ENCODE data around the gene KIAA1671.

KIAA1671 gene

DNA sequence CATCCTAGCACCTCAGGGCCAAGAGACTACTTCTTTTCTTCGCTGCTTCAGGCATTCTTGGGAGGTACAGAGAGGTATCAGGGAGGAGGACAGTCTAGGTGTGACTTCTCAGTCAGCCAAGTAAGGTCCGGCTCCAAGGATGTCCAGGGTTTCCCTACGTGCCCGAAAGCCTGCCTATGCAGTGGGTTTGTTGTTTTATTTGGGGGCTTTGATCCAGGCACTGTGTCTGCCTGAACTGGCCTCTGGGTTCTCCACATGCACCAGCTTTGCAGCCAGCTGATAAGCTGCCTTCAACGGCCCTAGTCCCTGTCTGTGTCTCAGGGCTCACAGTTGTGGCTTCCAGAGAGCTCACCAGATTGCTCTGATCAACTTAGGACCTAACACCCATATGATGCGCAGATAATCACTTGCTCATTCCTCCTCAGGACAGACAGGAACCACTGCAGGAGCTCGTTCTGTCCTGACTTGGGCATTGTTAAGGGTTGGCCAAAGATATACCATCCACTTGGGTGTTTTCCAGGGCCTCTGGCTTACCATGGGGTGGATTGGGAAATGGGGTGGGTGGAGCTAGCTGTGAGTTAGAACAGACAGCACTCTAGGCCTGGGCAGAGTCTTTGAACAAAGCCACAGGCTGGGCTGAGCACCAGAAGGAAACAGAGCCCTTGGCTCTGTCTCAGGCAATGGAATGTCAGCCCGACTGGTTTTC is 201.6 kb downstream of the KIAA1671 start:
- DNase-seq = no peak

DNA sequence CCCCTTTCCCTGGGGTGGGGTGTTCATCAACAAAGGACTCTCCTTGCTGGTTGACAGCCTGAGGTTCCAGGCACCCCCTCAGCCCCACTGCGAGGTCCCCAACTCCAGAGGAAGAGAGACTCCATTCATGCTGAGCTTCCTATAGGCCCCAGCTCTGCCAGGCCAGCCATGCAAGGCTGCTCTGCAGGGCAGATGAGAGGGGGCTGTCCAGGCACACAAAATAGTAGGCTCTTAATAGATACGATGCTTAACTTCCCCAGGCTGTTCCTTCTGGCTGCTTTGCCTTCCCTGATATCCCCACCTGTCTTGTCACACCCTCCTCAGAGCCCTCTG is 202.1 kb downstream of the KIAA1671 start:
- DNase-seq = no peak

DNA sequence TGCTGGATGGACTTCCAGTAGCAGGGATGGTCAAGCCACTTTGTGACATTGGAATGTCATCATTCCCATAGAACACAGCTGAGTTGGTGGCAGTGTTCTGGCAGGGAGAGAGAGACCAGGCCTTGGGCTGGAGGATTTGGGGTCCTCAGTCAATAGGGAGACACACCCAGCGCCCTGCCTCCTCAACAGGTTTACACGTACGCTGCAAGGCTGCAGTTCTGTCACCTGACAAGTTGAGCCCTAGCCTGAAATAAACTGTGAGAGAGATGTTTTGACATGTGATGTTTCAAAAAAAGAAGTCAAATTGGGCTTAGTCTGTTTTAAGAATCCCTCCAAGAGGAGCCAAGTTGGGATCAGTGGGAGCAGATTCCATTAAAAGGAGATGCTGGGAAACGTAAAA is 204.2 kb downstream of the KIAA1671 start:
- DNase-seq = no peak

DNA sequence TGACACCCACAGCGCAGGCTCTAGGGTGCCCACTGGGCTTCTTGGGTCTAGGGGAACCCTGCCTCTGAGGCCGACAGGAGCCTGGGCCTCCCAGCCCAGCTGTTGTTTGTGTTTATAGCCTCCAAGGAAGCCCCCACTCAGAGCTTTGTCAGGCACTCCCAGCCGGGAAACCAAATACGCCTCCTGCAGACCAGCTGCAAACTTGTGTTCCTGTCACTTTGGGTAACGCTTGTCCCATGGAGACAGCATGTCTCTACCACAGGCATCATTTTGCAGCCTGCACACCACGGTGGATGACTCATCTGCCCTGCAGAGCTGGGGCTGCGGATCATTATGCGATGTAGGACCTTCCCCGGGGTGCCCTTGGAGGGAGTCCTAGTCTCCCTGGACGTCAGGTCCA is 206.5 kb downstream of the KIAA1671 start:
- no peak for DNase-seq

DNA sequence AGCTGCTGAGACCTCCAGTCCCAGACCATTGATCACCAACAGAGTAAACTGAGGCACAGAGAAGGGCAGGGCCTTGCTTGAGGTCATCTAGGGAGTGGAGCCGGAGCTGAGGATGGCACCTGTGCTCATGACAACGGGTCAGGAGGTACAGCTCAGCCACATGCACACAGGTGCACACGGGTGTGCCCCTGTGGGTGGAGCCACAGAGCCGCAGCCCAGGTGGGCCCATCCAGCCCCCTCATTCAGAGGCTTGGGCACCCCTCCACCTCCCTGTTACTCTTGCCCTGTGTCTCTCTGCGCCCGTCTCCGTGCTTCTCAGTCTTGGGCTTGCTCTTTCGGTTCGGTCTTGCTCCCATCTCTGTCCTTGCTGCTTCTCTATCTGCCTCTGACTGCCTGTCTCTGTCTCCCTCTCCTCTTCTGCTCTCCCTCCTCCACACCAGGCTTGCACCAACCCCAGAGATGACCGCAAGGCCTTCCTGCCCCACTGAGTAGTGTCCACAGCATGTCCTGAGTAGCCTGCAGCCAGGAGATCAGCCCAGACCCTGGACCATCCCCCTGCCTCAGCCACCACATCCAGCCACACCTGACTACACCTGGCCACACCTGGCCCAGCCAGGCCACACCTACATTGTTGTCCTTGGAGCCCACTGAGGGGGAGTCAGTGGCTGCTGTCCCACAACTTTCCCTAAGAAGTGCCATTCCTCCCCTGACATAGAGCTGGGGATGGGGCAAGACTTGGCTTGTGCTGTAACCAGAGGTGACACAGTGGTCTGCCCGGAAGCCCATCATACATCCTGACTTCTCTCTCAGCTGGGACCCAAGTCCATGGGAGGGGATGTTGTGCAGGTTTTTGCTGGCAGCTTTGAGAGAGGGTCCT is 207.8 kb downstream of the KIAA1671 start:
- DNase-seq = no peak

DNA sequence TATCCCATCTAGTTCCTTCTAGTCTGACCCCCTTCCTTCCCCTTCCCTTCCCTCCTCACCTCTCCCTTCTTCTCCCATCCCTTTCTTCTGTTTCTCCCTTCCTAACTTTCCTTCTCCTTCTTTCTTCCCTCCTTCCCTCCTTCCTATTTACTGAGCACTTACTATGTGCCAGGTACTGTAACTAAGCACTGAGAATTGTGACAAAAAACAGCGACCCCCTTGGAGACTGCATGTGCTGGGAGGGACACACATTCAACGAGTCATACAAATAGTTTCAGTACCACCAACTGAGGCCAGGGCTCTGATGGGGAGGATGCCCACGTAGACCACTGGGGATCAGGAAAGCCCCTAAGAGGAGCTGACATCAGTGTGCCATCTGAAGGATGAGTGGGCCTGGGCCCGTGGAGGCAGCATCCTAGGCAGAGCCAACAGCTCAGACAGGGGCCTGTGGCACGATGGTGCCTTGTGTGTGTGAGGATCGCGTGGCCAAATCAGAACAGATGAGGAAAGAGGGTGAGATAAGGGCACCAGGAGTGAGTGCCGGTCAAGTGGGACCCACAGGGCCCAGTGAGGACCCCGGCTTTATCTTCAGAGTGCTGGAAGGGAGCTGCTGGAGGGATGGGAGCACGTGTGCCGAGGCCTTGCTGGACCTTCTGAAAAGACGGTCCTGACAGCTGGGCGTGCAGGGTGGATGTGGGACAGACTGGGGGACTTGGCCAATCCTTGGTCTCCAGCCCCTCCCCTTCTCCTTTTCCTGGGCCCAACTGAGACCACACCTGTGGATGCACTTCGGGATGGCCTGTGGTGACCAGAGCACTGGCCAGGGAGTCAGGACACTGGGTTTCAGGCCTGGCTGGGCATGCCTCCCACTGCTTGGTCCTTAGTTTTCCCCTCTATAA is 208.8 kb downstream of the KIAA1671 start:
- no peak for DNase-seq

DNA sequence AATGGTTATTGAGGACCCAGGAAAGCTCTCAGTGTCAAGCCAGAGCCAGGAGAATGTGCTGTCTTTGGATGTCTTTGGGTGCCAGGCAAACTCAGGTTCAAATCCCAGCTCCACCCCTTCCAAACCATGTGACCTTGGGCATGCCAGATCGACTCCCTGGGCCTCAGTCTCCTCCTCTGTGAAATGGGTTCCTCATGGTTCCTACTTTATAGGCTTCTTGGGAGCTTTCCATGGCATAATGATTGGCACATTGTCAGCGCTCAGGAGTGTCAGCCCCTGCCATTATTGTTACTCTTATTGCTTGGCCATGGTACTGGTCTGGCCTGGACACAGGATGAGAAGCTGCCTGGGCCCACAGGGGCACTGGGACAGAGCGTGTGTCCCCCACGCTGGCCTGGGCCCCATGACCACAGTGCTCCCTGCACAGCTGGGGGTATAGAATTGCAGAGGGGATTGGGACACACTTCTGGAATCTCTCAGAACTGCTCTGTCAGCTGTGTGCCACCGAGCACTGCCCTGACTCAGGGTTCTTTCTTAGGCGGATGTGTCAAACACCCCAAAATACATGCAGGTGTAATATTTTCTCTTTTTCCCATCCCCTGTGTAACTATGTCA is 209.5 kb downstream of the KIAA1671 start:
- DNase-seq = no peak

DNA sequence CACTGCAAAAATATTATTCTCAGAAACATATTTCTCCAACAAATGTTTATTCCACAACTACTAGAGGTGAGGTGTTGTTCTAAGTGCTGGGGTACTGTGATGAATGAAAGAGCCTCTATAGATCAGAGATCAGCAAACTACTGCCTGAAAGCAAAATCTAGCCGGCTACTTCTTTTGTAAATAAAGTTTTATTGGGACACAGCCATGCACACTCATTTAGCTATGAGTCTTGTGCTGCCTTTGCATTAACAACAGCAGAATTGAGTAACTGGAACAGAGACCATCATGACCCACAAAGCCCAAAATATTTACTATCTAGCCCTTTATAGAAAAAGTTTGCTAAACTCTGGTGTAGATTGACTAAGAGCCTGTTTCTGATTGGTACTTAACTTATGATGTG is 210.0 kb downstream of the KIAA1671 start:
- no peak for DNase-seq

DNA sequence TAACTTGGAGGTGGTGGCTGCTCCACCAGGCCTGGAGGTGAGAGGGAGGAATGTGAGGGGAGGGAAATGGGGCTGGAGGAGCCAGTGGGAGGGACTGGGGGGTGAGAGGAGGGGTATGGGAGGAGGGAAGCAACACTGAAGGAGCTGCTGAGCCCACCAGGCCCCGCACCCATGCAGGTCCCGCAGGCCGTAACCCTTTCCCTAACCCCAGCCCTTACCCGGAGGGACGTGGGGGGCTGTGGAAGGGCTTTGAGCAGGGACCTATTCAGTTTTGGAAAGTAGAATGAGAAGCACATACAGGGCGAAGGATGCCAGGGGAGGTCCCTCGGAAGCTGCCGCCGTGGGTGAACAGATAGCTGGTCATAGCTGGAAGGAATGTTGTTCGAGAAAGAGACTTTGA is 213.3 kb downstream of the KIAA1671 start:
- DNase-seq = no peak

DNA sequence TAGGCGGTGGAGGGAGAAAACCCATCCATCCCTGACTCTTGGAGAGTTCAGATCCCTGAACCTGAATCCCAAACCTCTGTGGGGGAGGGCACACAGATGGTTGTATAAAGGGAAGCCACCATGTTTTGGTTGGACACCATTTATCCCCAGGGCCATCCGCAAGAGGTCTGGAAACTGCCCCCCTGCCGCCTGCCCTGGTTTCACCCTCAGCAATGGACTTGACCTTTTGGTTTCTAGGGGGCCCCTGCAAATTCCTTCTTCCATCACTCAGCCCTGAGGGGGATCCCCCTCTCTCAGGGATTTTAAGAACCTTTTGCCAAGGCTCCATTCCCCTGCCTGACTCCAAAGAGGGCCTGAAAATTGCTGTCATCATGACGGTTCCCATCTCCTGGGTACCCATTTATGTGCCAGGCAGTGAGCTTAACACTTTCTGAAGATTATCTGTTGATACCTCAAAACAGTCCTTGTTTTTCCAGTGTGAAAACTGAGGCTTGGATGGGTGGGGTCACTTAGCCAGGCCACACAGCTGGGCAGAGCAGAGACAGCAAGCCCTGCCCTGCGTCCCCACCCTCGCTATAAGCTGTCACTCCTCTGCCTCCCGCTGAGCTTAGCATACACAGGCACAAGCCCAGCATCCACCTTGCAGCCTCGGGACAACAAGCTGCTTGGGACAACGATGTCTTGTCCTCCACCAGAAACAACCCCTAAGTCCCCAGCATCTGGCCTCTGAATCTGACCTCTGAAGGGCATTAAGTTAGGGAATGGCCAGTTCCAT is 213.9 kb downstream of the KIAA1671 start:
- no peak for DNase-seq

DNA sequence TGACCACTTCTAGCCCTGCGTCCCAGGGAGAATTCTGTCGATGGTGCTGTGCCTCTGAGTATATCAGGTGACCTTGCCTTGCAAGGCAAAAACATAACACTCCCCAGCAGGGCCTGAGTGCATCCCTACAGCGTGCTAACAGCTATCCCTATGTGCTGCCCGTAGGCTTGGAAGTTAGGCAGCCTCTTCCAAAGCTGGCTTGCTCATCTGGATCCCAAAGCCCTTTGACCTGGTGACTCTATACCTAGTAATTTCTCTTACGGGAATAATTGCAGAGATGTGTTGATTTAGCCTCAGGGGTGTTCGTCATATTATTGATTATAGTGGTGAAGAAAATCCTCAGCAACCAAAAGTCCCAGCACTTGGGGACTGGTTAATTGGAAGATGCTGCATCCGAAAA is 214.6 kb downstream of the KIAA1671 start:
- no peak for DNase-seq

DNA sequence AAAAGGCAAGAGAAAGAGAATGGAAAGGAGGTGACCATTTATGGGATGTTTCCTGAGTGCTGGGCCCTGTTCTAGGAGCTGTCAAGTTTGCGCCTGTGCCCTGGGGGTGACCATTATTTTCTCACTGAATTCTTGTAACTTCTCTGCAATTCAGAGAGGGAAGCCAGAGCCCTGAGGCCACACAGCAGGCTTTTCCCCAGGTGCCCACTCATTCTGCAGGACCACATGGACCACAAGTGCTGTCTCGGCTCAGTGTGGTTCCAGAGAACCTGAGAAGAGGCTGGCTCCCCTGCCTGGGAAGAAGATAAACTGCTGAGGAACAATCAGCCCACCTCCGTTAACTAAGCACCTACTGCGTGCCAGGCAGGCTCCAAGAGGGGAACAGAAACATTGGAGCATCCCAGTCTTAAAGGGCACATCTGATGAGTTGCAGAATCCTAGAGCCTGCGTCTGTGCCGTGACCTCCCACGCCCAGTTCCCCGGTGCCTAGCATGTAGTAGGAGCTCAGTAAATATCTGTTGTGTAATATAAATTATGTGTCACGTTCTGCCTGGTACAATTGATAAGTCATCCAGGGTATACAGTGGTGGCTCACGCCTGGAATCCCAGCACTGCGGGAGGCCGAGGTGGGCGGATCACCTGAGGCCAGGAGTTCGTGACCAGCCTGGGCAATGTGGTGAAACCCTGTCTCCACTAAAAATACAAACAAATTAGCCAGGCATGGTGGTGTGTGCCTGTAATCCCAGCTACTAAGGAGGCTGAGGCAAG is 215.5 kb downstream of the KIAA1671 start:
- DNase-seq = no peak

DNA sequence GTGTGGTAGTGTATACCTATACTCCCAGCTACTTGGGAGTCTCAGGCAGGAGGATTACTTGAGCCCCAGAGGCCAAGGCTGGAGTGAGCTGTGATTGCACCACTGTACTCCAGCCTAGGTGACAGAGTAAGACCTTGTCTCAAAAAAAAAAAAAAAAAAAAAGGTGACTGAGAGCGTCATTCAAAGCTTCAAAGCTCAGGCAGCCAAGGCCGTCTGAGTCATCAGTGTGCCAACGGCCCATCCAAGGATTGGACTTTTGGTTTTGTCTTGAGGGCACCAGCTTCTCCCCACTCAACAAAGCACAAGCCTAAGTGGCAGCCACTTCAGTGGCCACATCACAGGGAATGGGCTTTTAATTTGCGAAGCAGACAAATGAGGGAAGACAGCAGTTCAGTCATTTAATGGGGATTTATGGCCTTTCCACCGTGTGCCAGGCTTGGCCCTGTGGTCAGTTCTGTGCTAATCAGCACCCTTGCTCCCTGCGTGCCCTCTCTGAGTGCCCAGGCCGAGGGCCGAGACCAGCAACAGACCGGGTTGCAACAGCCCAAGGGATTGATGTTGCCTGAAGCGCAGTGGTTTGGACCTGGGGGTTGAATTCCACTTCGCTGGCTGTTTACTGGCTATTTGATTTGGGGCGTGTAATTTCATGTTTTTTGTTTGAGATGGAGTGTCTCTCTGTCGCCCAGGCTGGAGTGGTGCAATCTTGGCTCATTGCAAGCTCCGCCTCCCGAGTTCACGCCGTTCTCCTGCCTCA is 216.9 kb downstream of the KIAA1671 start:
- DNase-seq = no peak

DNA sequence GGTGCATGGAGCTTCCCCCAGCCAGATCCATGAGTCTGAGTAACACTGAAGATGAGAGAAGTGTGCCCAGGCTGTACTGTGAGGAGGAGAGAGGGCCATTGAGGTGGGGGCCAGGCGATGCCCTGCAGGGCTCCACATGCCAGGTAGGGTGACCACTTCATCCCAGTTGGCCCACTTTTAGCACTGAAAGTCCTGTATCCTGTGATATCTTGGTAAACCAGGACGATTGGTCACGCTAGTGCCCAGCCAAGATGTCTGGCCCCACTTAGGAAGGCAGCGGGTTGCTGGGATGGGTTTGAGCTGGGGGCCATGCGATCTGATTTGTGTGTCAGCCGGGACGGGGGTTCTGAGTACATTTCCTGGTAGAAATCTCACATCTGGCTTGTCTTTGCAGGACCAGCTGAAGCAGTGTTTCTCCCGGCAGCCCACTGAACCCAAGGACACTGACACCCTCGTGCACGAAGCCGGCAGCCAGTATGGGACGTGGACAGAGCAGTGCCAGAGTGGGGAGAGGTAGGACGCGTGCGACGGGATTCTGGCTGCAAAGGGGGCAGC is 218.0 kb downstream of the KIAA1671 start:
- DNase-seq = no peak

DNA sequence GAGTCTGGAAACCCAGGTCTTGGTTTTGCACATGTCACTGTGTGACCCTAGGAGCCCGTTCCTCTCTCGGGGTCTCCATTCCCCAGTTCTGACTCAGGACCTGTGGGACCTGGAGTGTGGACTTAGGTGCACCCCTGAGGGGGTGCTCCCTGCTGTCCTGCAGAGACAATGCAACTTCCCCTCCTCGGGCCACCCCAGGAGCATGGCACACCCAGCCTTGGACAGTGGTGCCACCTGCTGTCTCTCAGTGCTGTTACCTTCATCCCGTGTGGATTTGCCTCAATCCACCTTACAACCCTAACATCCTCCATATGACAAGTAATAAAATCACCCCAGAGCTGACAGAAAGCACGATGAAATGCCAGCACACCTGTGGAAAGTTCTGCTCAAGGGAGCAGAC is 219.6 kb downstream of the KIAA1671 start:
- peak; percentile 33 to 34 for DNase-seq

DNA sequence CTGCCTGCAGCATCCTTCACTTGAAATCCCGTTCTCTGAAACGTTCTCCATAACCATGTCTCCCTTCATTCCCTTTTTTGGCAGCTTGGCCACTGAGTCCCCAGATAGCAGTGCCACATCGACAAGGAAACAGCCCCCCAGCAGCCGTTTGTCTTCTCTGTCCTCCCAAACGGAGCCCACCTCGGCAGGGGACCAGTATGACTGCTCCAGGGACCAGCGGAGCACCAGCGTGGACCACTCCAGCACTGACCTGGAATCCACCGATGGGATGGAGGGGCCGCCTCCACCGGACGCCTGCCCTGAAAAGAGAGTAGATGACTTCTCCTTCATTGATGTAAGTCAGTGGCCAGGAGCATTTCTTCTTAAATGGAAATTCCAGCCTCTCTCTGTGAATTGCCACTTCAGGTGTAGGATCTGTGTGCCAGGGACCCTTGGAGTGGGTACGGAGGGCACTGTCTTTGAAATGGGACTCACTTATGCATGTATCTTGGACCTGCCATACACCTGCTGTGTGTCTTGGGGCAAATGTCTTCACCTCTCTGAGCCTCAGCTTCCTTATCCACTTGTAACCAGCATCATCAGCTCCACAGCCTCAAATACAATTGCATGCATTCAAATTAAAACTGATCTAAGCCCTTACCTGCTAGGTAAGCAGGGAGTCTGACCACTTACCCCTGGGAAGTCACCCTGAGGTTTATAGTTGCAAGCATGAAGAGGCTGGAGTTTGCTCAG is 221.8 kb downstream of the KIAA1671 start:
- DNase-seq = no peak

DNA sequence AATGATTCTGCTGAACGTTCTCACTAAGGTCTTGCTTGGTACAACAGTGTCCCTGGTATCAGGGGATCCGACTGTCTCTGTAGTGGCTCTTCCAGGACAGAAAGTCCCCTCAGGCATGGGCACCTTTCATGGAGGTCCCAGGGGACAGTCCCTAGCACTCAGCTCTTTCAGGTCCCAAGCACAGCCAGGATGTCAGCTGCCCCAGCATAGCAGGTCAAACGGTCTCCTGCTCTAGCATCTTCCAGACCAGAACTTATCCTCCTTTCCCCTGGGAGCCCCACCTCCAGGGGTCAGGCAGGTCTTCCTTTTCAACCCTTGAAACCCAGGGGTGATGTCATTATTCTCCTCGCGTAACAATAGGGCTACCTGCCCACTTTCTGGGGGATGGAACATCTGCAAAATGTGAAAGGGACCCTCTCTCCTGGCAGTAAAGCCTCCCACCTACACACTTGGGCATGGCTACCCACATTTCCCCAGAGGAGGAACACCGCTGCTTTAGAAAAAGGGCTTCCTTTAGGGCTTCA is 222.4 kb downstream of the KIAA1671 start:
- DNase-seq = no peak

DNA sequence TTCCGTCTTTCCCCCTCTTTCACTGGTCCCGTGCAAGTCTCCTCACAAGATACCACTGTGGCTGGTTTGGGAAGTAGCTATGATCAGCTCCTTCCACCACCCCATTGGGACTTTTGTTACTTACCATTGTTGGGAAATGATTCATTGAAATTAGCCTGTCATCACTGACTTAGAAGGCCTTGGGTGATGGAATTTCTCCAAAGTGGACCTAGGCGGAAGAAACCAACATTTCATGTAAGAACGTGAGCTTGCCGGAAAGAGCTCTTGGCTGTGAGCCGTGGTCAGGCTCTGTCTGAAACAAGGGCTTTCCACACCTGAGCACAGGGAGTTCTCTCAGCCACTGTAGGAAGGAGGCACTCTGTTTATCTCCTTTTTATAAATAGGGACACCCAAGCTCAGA is 223.7 kb downstream of the KIAA1671 start:
- DNase-seq = no peak

DNA sequence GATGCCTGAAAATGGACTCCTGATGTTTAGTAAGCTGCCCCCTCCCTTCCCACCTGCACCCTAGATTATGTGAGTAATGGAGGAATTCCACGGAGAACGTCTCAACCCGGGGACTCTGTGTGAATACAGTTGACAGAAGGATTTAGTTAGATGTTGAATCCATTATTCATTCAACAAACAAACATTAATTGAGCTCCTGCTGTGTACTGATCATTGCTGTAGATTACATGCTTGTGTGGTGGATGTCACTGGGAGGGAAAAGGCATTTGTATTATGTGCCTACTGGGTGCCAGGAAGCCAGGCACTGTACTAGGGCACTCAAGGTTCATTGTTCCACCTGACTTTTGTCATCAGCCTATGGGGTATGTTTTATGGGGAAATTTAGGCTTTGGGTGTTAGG is 224.3 kb downstream of the KIAA1671 start:
- DNase-seq = no peak

Measured in stimulated activated CD4-positive, alpha-beta T cell treated with anti-CD3 and anti-CD28 coated beads, Interleukin-2, amount 100 ng/mL, for 24 hours (primary cell).